Muscle of back (tissue), 13 donors: ENCODE results near the gene ACSS1. TPM values are rescaled to one million over a fixed set of nuclear protein-coding genes. Genes with fewer than 3 reads are reported as not detected.

Source experiments
- DNase-seq, 3 donors: peaks; one replicate each; pipeline versions ENCODE4 v3.0.0 to v3.0.0-alpha.2; 2013
- long read RNA-seq, 9 donors: transcript quantifications; one replicate each; lab custom pipeline, GENCODE V29; 2026
- polyA plus RNA-seq, 10 donors: library from polyadenylated mRNA; unstranded; fragments of 120-200 nt; gene quantifications; one replicate each; pipeline ENCODE4 v1.2.1, GENCODE V29; 2013; ENCODE audit not compliant: insufficient read length in 10 of 10

Gene ACSS1
- polyA plus RNA-seq = 10 to 100 TPM; 16.3 to 30.2 (median 18.9) TPM
- long read RNA-seq, donor 1, full-length matches to known transcripts = 2 of 2 reads
- long read RNA-seq, donor 1, partial matches to known transcripts = 0 of 2 reads
- long read RNA-seq, donor 1, other reads (novel, unspliced or antisense) = 0 of 2 reads
- long read RNA-seq, donor 2, partial matches to known transcripts = 0 of 4 reads
- long read RNA-seq, donor 2, other reads (novel, unspliced or antisense) = 0 of 4 reads
- long read RNA-seq, donor 3 = 0 reads
- long read RNA-seq, donor 4, partial matches to known transcripts = 0 of 2 reads
- long read RNA-seq, donor 4, other reads (novel, unspliced or antisense) = 0 of 2 reads
- long read RNA-seq, donor 5, full-length matches to known transcripts = 8 of 15 reads
- long read RNA-seq, donor 5, partial matches to known transcripts = 7 of 15 reads
- long read RNA-seq, donor 5, other reads (novel, unspliced or antisense) = 0 of 15 reads
- long read RNA-seq, donor 6, full-length matches to known transcripts = 9 of 9 reads
- long read RNA-seq, donor 6, partial matches to known transcripts = 0 of 9 reads
- long read RNA-seq, donor 6, other reads (novel, unspliced or antisense) = 0 of 9 reads
- long read RNA-seq, donor 7, partial matches to known transcripts = 0 of 3 reads
- long read RNA-seq, donor 7, other reads (novel, unspliced or antisense) = 0 of 3 reads
- long read RNA-seq, donor 8, partial matches to known transcripts = 5 of 6 reads
- long read RNA-seq, donor 8, other reads (novel, unspliced or antisense) = 0 of 6 reads
- long read RNA-seq, donor 9 = 0 reads

DNA sequence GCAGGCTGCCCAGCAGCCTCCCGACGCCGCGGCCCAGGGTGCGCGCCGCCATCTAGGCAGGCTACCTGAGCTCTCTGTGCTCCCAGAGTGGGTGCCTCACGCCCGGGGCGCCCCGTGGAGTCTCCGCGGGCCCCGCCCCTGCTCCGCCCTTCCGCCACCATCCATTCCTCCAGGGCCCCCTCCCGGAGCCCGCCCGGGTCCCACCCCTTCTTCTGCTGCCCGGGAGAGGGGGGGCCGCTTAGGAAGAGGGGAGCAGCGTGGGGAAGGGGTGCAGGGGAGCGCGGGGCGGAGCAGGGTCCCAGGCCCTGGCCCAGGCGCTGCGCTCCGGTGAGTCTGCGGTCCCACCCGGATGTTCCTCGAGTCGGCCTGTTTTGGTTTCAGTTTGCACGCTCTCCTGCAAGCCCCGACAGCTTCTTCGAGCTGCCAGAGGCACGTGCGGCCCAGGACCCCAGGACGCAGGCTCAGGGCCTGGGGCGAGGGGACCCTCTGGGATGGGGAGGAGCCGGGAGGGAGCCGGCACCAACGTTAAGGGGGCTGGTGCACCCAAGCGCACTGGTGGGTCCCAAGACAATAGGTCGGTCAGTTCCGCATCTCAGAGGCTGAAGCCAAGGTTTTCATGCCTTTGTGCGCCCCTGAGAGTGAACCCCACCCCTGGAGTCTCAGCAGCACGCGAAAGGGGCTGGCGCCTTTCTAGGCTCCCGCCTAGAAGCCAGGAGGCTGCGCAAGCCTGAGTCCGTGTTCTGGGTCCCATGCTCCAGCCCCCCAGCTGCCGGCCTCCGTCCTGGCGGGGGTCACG lies at the start of gene ACSS1:
Gene ACSS1, minus strand, starts transcription at position 89 of the 796 bp plus-strand sequence. Its CDS starts 37 bp downstream, at position 52.
- DNase-seq = peak in 2 of 3 donors; percentile 55 to 90

DNA sequence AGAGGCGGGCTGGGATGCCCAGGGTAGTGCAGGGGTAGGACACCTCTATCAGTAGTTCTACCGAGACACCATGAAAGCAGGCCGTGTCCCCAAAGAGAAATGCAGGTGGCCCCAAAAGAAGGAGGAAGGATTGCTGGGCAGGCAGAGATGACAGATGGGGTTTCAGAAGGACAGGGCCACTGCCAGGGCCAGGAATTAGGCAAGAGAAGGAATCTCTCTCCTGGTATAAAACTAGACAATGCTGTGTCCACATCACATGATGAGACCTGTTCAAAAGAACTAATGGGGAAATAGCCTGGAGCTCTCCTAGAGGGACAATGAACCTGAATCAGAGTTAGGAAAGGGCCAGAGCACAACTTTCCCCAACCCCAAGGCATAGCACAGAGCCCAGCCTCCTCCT lies 45.6 kb upstream of the ACSS1 start:
- DNase-seq = no peak

DNA sequence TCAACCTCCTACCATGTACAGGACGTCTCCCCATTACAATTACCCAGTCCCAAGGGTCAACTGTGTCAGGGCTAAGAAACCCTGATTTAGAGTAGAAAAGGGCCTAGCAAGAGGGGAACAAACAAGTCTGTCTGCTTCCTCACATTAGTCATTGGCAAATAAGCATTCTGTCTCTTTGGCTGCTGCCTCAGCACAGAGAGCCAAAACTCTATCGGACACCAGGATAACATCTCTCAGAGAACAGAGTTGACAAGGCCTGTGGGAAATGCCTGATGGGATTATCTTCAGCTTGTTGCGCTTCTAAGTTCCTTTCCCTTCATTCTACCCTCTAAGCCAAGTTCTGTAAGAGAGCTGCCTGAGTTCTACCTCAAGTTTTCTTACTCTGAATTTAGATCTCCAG lies 43.0 kb upstream of the ACSS1 start:
- no peak for DNase-seq

DNA sequence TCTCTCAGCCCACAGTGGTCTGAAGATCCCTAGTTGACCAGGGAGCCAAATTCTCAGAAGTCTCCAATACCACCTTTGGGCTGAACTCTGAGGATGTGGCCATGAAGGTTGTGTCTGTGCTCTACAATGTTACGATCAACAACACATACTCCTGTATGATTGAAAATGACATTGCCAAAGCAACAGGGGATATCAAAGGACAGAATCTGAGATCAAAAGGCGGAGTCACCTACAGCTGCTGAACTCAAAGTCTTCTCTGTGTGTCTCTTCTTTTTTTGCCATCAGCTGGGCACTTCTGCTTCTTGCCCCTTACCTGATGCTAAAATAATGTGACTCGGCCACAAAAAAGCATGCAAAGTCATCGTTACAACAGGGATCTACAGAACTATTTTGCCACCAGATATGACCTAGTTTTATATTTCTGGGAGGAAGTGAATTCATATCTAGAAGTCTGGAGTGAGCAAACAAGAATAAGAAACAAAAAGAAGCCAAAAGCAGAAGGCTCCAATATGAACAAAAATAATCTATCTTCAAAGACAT lies 41.7 kb upstream of the ACSS1 start:
- DNase-seq = no peak

DNA sequence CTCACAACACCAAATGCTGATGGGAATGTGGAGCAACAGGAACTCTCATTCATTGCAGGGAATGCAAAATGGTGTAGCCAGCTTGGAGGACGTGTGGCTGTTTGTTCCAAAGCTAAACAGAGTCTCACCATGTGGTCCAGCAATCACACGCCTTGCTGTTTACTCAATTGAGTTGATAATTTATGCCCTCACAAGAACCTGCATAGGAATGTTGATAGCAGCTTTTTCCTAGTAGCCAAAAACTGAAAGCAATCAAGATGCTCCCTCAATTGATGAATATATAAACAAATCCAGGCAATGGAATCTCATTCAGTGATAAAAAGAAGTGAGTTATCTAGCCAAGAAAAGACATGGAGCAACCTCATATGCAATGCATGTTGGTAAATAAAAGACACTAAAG lies 39.6 kb upstream of the ACSS1 start:
- no peak for DNase-seq

DNA sequence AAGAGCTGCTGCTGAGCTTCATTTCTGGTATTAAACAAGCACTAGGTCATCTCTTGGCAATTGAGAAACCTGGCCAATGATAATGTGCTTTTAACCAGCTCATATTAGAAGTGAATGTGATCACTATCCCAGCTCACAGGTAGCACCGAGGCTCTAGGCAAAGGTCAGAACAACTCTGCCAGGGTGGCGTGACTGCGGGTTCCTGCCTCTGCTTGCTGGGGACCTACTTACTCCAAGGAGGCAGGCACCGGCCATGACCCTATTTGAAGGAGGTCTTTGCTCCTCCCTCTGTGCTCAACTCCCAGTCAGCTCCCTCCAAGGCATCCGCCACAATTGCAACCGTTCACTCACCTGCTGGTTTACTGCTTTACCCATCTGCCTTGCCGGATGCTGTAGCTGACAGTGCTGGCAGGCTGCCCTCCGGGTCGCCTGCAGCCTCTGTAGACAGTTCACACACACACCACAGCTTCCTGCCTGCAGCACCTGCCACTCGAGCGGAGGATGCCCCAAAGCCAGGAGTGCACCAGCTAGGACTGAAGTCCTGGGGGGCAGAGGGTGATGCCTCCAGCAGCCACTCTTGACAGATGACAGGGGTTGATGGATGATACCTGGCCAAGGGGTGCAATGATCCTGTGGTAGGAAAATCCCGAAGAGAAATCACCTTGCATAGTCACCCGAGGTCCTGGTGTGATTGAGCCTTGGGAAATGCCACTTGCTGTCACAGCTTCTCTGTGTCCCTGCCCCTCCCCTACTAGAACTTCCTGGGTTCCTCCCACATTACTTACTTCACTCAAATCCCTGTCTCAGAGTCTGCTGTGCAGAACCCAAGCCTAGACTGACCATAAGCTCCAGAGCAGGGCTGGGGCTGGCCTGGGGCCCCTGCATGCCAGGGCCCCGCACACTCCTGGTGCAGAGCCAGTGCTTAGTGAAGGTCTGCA lies 32.8 kb upstream of the ACSS1 start:
- no peak for DNase-seq

DNA sequence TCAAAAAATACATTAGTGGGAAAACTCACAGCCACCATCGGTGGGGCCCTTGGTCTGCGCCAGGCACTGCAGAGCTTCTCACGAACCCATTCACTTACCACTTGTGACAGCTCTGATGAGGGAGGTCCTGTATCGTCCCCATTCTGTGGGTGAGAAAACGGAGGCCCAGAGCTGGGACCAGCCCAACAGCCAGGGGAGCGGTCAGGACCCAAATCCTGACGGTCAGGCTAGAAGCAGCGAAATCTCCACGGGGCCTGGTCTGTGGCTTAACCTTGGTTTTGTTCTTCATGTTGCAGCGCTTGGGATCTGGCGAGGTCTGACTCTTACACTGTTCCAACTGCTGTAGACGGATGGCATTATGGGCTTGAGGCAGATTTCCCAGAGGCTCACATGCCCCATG lies 31.7 kb upstream of the ACSS1 start:
- no peak for DNase-seq

DNA sequence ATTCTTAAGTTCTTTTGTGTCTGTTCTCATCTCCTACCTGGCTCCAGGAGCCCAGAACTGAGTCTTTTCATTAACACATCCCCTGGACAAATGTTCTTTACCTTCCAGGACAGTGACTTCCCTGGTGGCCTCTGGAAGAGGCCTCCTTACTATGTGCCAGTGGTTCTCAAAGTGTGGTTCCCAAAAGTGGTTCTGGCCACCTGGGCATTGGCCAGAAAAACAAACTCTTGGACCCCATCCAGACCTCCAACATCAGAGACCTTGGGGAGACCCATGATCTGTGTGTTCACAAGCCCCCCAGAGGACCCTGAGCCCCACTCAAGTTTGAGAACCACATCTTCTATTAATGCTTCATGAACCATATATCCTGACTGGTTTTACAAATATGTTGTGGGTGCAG lies 31.2 kb upstream of the ACSS1 start:
- no peak for DNase-seq

DNA sequence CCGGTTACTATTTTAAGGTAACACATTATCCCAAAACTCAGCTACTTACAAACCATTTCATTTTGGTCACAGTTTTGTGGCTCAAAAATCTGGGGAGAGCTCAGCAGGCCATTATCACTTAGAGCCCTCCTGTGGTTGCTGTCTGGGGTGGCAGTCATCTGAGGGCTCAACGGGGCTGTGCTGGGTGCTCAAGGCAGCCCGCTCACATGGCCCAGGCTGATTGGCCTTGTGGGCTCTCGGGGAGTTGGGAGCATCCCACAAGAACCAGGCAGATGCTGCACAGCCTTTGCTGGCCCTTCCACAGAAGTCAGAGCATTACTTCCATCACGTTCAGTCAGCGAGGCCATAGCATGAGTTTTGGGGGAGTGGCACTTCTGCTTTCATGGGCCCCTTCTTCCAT lies 30.3 kb upstream of the ACSS1 start:
- no peak for DNase-seq

DNA sequence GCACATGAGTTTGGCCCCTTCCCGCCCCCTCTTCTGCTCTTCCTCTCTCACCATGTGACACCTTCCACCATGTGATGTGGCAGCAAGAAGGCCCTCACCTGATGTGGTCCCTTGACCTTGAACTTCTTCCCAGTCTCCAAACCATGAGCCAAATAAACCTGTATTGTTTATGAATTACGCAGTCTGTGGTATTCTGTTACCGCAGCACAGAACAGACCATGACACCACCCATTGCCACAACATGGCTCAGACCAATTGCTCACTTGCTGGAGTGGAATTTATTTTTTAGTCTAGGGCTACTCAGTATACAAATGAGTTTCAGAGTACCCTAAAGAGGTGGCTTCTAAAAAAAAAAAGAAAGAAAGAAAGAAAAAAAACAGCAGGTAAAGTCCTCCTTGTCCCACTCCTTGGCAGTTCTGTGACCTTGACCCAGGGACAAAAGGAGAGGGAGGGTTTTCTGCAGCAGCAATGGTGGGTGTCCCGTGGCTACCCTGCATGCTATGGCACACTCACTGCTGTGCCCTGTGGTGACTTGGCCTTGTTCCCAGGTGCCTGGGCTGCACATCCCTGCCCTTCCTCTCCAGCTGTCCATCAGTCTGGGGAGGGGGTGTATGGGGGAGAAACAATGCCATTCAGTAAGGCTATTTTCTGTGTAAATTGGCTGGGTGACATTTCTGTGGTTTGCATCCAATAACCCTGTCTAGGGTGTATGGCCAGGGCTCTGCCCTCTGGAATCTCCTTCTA lies 29.4 kb upstream of the ACSS1 start:
- DNase-seq = no peak

DNA sequence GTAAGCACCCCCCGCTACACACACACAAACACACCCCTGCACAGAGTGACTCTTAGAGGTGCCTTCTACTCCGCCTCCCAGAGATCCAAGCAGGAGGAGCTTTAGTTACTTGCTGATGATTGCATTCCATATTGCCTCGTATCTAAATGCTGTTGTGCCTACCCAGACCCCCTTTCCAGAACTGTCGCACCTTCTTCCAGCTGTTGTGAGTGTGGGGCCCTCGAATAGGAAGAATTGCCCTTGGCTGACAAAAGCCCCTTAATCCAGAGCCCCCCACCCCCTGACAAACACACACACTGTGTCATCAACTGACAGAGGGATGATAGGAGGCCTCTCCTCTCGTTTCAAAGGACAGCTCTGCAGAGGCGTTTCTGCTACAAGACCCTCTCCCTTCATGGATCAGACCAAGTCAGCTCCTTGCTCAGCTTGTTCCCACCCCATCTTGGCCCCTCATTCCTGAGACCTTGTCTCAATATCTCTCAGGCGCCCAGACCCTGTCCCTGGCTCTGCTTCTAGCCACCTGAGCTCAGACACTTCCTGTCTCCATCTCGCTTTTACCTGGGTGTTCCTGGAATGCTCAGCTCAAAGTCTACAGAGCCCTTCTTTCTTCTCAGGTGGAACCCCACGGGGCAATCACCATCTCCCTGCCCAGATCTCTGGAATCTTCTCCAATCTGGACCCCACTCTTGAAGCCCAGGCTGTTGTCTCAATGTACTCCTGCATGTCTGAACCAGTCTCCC lies 28.0 kb upstream of the ACSS1 start:
- DNase-seq = no peak

DNA sequence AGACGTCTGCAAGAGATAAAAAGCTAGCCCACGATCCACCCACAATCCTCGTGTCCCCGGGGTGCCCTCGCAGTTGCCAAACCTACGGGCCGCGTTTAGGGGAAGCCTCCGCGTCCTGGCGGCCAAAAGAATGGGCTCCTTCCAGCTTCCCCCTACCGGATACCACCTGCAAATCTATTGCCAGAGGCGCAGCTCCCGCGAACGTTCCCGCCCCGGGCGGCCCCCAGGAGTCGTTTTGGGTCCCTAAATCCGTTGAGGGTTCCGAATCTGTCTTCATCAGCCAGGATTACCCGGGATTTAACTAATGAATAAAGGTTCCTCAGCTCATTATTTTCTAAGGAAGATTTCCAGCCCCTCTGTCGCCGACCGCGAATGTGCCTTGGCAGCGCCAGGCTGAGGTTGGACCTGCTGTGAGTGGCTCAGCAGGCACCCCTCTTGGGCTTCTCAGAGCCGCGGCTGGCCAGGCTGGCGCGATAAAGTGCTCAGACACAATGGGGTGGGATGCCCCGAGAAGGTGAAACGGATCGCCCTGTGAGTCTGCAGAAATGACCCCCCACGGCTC lies 26.8 kb upstream of the ACSS1 start:
- DNase-seq = no peak

DNA sequence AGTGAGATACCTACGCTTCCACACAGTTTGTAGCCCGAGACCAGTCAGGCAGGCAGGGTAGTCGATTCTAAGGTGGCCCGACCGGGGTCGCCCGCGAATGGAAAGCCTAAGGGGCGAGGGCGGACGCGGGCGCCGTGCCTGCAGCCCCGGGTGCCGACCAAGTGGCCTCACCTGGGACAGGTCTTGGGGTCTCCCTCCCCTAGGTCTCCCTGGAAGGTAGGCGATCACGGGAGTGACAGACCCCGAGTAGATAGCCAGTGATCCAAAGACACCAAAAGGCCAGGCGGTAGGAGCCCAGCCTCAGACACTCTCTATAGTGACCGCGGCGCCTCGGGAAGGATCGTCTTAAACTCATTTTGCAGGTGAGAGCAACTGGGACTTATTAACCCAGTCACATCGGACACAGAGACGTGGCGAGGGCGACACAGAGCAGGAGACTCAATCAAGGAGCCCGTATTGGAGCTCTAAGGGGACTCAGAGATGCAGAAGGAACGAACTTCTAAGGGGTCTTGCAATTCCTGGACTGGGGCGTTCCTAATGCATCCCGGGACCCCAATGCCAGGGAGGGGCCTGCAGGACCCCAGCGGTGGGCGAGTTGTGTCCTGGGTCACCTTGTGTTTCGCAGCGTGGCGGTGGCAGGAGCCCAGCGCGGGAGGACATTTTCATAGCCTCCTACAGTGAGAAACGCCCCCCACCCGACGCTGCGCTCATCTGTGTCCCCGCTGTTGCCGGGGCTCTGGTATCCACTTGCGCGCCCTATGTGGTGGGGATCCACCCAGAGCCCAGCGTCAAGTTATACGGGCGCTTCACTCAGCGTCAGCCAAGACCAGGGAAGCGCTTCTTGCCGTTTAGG lies 26.1 kb upstream of the ACSS1 start:
- no peak for DNase-seq

DNA sequence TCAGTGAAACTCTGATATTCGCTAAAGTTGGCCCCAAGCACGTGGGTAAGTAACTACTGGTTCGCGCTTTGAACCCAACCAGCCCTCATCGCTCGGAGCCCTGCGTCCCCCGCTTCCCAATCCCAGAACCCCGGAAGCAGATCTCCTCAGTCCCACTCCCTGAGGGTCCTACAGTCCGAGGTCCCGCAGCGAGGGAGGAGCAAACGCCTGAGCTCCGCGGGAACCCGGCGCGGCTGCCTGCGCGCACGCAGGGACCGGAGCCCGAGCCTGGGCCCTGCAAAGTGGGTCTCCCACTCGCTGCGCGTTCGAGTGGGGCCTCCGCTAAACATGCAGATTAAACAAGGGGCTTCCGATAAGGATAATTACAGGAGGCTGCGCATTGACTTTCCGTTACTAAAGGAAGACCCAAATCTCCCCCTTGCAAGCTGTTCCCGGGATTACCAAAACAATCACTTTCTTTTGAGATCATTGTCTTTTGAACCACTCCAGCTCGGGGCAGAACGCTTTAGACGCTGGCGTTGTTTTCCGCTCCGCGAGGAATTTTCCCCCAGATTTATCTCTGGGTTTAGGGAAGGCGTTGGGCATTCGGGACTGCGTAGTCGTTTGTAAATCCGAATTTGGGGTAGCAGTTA lies 25.3 kb upstream of the ACSS1 start:
- DNase-seq = no peak

DNA sequence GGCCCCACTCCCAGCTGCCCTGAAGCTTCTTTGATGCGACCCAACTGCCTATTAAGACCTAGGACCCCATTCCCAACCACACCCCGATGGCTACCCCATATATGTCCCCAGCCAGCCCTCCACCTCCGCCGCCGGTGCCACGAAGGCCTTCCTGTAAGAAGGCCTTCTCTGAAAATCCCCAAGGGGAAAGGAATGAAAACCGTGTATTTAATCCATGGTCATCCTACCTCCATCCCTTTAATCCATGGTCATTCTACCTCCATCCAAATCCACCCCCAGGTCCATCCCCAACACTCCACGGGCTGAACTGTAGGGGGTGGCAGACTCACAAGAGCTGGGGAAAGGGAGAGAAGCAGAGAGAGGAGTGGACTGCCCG lies 24.5 kb upstream of the ACSS1 start:
- DNase-seq = no peak

DNA sequence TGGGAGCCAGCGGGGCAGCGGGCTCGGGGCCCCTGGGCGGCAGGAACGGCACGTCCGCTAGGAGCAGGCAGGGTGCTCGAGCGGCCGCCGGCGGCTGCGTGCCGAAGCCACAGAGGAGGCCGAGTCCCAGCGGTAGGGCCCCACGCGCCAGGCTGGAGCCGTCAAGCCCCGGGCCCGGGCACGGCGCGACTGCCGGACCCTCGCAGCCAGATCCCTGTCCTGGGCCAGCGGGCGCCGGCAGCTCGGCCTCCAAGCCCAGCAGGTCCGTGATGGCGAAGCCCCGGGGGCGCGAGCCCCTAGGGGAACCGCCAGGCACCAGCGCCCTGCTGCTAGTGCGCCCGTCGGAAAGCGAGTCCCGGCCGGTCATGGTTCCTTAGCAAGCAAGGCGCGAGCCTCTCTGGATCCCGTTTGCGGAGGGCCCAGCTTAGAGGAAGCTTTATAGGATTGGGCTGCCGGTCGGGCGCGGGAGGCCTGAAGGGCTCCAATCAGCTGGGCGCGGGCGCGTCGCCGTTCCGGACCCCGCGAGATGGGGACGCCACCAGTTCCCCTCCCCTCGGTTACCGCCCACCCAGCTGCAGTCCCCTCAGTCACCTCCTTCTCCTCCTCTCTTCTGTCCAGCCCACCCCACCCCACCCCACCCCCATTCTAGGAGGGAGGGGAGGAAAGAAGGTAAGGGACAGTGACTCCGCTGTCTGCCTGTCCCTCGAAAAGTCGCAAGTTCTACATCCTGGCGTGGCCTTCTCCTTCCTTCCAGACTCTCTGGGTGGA lies 24.0 kb upstream of the ACSS1 start, which contains the start of gene VSX1:
Gene VSX1, minus strand, starts transcription at position 412 of the 768 bp plus-strand sequence. Its CDS starts 45 bp downstream, at position 367.
- DNase-seq = no peak
